Measurements from ENCODE around the gene ATXN7L1.

DNA sequence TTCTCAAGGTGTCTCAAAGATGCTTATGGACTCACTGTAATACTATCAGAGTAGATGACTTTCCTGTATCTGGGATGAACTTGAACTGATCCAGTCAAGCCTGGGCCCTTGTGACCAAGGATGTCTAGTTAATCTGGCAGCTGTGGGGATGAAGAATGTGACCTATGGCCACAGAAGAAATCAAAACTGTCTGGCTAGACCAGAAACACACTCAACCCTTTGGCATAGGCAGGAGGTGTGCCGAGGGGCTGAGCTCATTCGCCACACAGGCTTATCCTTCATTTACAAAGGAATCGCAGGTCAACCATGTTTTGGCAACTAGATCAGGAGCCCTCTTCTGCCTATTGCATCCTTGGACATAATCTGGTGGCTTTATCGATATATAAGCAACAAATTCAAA is 110.6 kb downstream of the ATXN7L1 start:
- no peak for TF ChIP-seq POLR2A (IDR thresholded peaks at IDR 0.05; ENCODE audit: low read depth, low read length)
- no peak for TF ChIP-seq CTCF (conservative IDR thresholded peaks at IDR 0.05; ENCODE audit: low read depth, low read length)
- TF ChIP-seq SMC3 (IDR thresholded peaks at IDR 0.05; ENCODE audit: low read depth, low read length) = no peak
- no peak for TF ChIP-seq BHLHE40 (IDR thresholded peaks at IDR 0.05; ENCODE audit: low read depth, low read length)
- TF ChIP-seq MXI1 (IDR thresholded peaks at IDR 0.05; ENCODE audit: borderline replicate concordance, low read depth, low read length) = no peak
- no peak for TF ChIP-seq MAFK (IDR thresholded peaks at IDR 0.05; ENCODE audit: low read depth, low read length)
- TF ChIP-seq NFE2L2 (IDR thresholded peaks at IDR 0.05; ENCODE audit: low read depth, low read length) = no peak
- TF ChIP-seq, protein P1, sequence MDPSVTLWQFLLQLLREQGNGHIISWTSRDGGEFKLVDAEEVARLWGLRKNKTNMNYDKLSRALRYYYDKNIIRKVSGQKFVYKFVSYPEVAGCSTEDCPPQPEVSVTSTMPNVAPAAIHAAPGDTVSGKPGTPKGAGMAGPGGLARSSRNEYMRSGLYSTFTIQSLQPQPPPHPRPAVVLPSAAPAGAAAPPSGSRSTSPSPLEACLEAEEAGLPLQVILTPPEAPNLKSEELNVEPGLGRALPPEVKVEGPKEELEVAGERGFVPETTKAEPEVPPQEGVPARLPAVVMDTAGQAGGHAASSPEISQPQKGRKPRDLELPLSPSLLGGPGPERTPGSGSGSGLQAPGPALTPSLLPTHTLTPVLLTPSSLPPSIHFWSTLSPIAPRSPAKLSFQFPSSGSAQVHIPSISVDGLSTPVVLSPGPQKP (IDR thresholded peaks at IDR 0.05; ENCODE audit: borderline replicate concordance, low read depth, low read length) = no peak
- no peak for TF ChIP-seq USF2 (IDR thresholded peaks at IDR 0.05; ENCODE audit: low read depth, low read length)
- no peak for TF ChIP-seq FOS (IDR thresholded peaks at IDR 0.05; ENCODE audit: low read depth, low read length)

All from IMR-90 (cell line).